Panc1 (cell line): Measurements from ENCODE around the gene PFDN4. TPM values are rescaled to one million over a fixed set of nuclear protein-coding genes. Genes with fewer than 3 reads are reported as not detected.

ENCODE experiments used
- ATAC-seq: fragments of 200-7000 bp; cut with Tn5 transposase; 2 replicates; pipeline ENCODE4 v1.9.1; 2020; ENCODE audit warnings: mild to moderate bottlenecking, moderate library complexity
- BruUV-seq: library from RNA; stranded (reverse); fragments of 400-500 nt; replicated peaks from 2 replicates; lab custom pipeline; 2021; lab: Mats Ljungman, UMichigan
- CTCF ChIA-PET: fragments of 300-600 bp; sonication (Branson Sonifier 250); formaldehyde crosslinking; loops from one replicate; lab custom pipeline; 2022; ENCODE audit warnings: antibody characterized with exemption; lab: Charles Lee
- POLR2A ChIA-PET: fragments of 300-600 bp; sonication (Branson Sonifier 250); formaldehyde crosslinking; loops from one replicate; lab custom pipeline; 2022; ENCODE audit warnings: antibody characterized with exemption; lab: Charles Lee
- DNase-seq: peaks from one replicate; pipeline ENCODE4 v3.0.0-alpha.2; 2010; ENCODE audit warnings: low read depth, low spot score
- H3K27ac ChIP-seq: 2 replicates; pipeline ENCODE4 v1.5.1; 2011; ENCODE audit warnings: mild to moderate bottlenecking, low read length, inconsistent platforms
- H3K27me3 ChIP-seq: fragments of 200-500 bp; sonication (Bioruptor generic); 2 replicates; pipeline ENCODE4 v1.6.0; 2014; ENCODE audit warnings: low read length, inconsistent platforms; ENCODE audit not compliant: control insufficient read depth, insufficient read depth
- H3K36me3 ChIP-seq: fragments of 200-500 bp; sonication (Bioruptor generic); 2 replicates; pipeline ENCODE4 v1.5.1; 2014; ENCODE audit warnings: inconsistent platforms, mild to moderate bottlenecking, low read length, moderate library complexity; ENCODE audit not compliant: control insufficient read depth, insufficient read depth
- H3K4me1 ChIP-seq: 2 replicates; pipeline ENCODE4 v1.5.1; 2011; ENCODE audit warnings: inconsistent platforms, mild to moderate bottlenecking, low read length, moderate library complexity; ENCODE audit not compliant: control insufficient read depth, insufficient read depth
- H3K4me3 ChIP-seq, 2 experiments: 2 replicates each; pipeline ENCODE4 v1.5.1; 2011 to 2012; ENCODE audit warnings: low read depth in 2 of 2, low read length in 2 of 2, mild to moderate bottlenecking in 2 of 2, inconsistent platforms in 1 of 2, moderate library complexity in 1 of 2
- H3K9me3 ChIP-seq: fragments of 200-500 bp; sonication (Bioruptor generic); 2 replicates; pipeline ENCODE4 v1.5.1; 2014; ENCODE audit warnings: low read depth, mild to moderate bottlenecking, inconsistent platforms, low read length, moderate library complexity; ENCODE audit not compliant: control insufficient read depth, insufficient read depth
- POLR2AphosphoS5 ChIP-seq: IDR thresholded peaks from 2 replicates; pipeline ENCODE4 v1.6.1; 2012; ENCODE audit warnings: mild to moderate bottlenecking, low read depth, low read length, moderate library complexity
- SIN3A ChIP-seq: IDR thresholded peaks from 2 replicates; pipeline ENCODE4 v1.6.1; 2012; ENCODE audit warnings: low read depth, mild to moderate bottlenecking, low read length, moderate library complexity, borderline replicate concordance; ENCODE audit not compliant: insufficient read depth
- TCF7L2 ChIP-seq: IDR thresholded peaks from 2 replicates; pipeline ENCODE4 v1.6.1; 2011; ENCODE audit warnings: mild to moderate bottlenecking, low read depth, low read length, inconsistent platforms
- in situ Hi-C: cut with HindIII; loops from 2 replicates; pipeline ENCODE4 v1.10.0; 2016; ENCODE audit warnings: low sequenced_read_pairs, low pct_unique_long_range_greater_than_20kb
- intact Hi-C: fragments of 100-400 bp; cut with micrococcal nuclease; formaldehyde crosslinking; loops from one replicate; pipeline ENCODE4 v1.10.0; 2022; ENCODE audit not compliant: unreplicated experiment
- total RNA-seq: library from RNA; stranded (reverse); gene quantifications from one replicate; pipeline ENCODE4 v1.2.1, GENCODE V29; 2021; ENCODE audit not compliant: unreplicated experiment
- TF ChIP-seq, protein P1 (sequence below): fragments of 450-650 bp; IDR thresholded peaks from 2 replicates; pipeline ENCODE4 v1.5.1; 2017; ENCODE audit warnings: mild to moderate bottlenecking
- TF ChIP-seq, protein P2 (sequence below), 2 experiments: IDR thresholded peaks; 2 replicates each; pipeline ENCODE4 v1.6.1; 2011 to 2012; ENCODE audit warnings: low read depth in 2 of 2, control low read depth in 1 of 2, low read length in 1 of 2, mild to moderate bottlenecking in 1 of 2, moderate library complexity in 1 of 2; ENCODE audit not compliant: insufficient read depth in 1 of 2

Gene PFDN4
- total RNA-seq, 1 experiment from 2014 or later: 48.2 TPM

DNA sequence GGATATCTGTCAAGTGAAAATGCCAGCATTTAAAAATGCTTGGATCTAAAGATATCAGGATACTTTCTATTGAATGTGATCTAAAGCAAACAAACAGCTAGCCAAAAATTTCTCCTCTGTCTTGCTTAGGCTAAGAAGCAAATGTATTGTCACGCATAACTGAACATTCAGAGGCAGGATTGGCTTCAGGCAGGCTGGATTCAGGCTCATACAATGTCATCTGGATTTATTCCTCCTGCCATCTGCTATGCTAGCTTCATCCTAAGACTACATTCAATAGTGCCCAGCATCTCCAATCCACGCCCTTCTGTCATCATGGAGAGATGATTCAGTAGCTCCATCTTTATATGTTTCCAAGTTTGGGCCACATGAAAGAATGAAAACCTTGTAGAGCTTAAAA lies 27.1 kb downstream of the PFDN4 start:
- ATAC-seq (no peak), DNase-seq (no peak)
- Histone ChIP-seq H3K4me3 (no peak overlapping the region), H3K36me3 (no peaks in the 10 kb centered on the region), H3K27ac (no peak overlapping the region), H3K27me3 (peaks cover 13% of the 10 kb centered on the region), H3K9me3 (peaks cover 6% of the 10 kb centered on the region; the same call in 1 of the 2 replicates), H3K4me1 (no peaks in the 10 kb centered on the region)
- TF ChIP-seq, protein P1, sequence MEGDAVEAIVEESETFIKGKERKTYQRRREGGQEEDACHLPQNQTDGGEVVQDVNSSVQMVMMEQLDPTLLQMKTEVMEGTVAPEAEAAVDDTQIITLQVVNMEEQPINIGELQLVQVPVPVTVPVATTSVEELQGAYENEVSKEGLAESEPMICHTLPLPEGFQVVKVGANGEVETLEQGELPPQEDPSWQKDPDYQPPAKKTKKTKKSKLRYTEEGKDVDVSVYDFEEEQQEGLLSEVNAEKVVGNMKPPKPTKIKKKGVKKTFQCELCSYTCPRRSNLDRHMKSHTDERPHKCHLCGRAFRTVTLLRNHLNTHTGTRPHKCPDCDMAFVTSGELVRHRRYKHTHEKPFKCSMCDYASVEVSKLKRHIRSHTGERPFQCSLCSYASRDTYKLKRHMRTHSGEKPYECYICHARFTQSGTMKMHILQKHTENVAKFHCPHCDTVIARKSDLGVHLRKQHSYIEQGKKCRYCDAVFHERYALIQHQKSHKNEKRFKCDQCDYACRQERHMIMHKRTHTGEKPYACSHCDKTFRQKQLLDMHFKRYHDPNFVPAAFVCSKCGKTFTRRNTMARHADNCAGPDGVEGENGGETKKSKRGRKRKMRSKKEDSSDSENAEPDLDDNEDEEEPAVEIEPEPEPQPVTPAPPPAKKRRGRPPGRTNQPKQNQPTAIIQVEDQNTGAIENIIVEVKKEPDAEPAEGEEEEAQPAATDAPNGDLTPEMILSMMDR: no peak
- TF ChIP-seq POLR2AphosphoS5: no peak
- TF ChIP-seq SIN3A: no peak
- TF ChIP-seq, protein P2, sequence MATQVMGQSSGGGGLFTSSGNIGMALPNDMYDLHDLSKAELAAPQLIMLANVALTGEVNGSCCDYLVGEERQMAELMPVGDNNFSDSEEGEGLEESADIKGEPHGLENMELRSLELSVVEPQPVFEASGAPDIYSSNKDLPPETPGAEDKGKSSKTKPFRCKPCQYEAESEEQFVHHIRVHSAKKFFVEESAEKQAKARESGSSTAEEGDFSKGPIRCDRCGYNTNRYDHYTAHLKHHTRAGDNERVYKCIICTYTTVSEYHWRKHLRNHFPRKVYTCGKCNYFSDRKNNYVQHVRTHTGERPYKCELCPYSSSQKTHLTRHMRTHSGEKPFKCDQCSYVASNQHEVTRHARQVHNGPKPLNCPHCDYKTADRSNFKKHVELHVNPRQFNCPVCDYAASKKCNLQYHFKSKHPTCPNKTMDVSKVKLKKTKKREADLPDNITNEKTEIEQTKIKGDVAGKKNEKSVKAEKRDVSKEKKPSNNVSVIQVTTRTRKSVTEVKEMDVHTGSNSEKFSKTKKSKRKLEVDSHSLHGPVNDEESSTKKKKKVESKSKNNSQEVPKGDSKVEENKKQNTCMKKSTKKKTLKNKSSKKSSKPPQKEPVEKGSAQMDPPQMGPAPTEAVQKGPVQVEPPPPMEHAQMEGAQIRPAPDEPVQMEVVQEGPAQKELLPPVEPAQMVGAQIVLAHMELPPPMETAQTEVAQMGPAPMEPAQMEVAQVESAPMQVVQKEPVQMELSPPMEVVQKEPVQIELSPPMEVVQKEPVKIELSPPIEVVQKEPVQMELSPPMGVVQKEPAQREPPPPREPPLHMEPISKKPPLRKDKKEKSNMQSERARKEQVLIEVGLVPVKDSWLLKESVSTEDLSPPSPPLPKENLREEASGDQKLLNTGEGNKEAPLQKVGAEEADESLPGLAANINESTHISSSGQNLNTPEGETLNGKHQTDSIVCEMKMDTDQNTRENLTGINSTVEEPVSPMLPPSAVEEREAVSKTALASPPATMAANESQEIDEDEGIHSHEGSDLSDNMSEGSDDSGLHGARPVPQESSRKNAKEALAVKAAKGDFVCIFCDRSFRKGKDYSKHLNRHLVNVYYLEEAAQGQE (IDR thresholded peaks at IDR 0.05; ENCODE audit: insufficient read depth in 1 of 2, low read depth in 2 of 2, low read length in 1 of 2): no peak
- TF ChIP-seq TCF7L2: no peak
- intact Hi-C loops: no loop called here
- ChIA-PET POLR2A (no interaction called here), CTCF (no interaction called here)
- BruUV-seq: no TSS peak
- in situ Hi-C loops: no loop called here

DNA sequence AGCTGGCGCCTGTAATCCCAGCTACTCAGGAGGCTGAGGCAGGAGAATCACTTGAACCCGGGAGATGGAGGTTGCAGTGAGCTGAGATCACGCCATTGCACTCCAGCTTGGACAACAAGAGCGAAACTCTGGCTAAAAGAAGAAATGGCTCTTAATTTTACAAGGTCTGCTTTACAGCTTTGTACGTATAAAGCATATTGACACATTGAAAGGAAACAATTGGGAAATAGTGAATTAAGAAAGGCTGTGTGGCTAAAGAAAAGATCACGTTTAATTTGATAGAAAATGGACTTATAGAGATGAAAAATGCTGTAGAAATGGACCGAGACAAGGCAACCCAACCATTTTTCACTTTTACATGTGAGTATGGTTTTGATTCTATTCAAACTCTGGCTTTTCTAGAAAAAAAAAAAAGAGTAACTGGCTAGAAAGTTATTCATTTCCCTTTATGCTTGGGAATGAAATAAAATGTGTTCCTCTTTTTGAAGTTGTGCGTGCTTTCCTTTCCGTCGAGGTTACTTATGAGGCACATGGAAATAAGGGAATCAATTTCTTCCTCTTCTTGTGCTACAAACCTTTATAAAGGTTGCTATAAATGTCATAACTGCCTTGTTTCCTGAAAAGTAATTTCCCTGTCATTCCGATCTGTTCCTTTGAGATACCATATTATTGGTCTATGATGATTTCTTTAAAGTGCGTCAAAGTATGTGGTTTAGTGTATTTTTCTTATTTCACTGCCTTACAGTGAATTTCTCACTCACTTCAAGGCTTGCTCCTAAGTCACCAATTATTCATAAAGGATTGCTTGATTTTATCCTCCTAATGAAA lies 29.4 kb downstream of the PFDN4 start:
- no peak for ATAC-seq
- CTCF ChIA-PET: no interaction called here

More for the DNA sequence above, 29.4 kb downstream of the PFDN4 start:
- peaks cover 13% of the 10 kb centered on the region for H3K27me3 ChIP-seq
- POLR2A ChIA-PET: no interaction called here
- H3K36me3 ChIP-seq: no peaks in the 10 kb centered on the region
- peaks cover 4% of the 10 kb centered on the region; the same call in 1 of the 2 replicates for H3K9me3 ChIP-seq
- in situ Hi-C loops (no loop called here), intact Hi-C loops (no loop called here)
- H3K4me3 ChIP-seq: no peak overlapping the region
- no peaks in the 10 kb centered on the region for H3K4me1 ChIP-seq
- no peak for DNase-seq
- no TSS peak for BruUV-seq
- TF ChIP-seq TCF7L2 (no peak), SIN3A (no peak), POLR2AphosphoS5 (no peak)
- TF ChIP-seq, protein P2 (IDR thresholded peaks at IDR 0.05; ENCODE audit: insufficient read depth in 1 of 2, low read depth in 2 of 2, low read length in 1 of 2): no peak
- TF ChIP-seq, protein P1: no peak
- no peak overlapping the region for H3K27ac ChIP-seq
